MM.1S (cell line): ENCODE results near the gene CLNK.

ENCODE experiments used
- DNase-seq: peaks from one replicate; pipeline ENCODE4 v3.0.0-alpha.2; 2015
- H2AFZ ChIP-seq: fragments of 300-600 bp; sonication (generic); 2 replicates; pipeline ENCODE4 v1.6.0; 2016; ENCODE audit warnings: antibody characterized with exemption, low read length
- H3F3A ChIP-seq: fragments of 300-600 bp; sonication (generic); 2 replicates; pipeline ENCODE4 v1.6.1; 2016; ENCODE audit warnings: mild to moderate bottlenecking, antibody characterized with exemption, low read length, moderate library complexity, mixed read lengths; ENCODE audit not compliant: insufficient read depth
- H3K27ac ChIP-seq: fragments of 300-600 bp; sonication (generic); 2 replicates; pipeline ENCODE4 v1.5.1; 2016; ENCODE audit warnings: mild to moderate bottlenecking, low read length
- H3K27me3 ChIP-seq: fragments of 300-600 bp; sonication (generic); replicated peaks from 2 replicates; pipeline ENCODE4 v1.6.0; 2016; ENCODE audit warnings: low read length; ENCODE audit not compliant: insufficient read depth
- H3K36me3 ChIP-seq: fragments of 300-600 bp; sonication (generic); replicated peaks from 2 replicates; pipeline ENCODE4 v1.6.1; 2016; ENCODE audit warnings: mild to moderate bottlenecking, low read length, mixed read lengths; ENCODE audit not compliant: insufficient read depth
- H3K4me1 ChIP-seq: fragments of 300-600 bp; sonication (generic); 2 replicates; pipeline ENCODE4 v1.6.1; 2016; ENCODE audit warnings: low read length, mixed read lengths
- H3K4me2 ChIP-seq: fragments of 300-600 bp; sonication (generic); 2 replicates; pipeline ENCODE4 v1.6.0; 2016; ENCODE audit warnings: low read depth, low read length
- H3K4me3 ChIP-seq: fragments of 300-600 bp; sonication (generic); 2 replicates; pipeline ENCODE4 v1.5.1; 2016; ENCODE audit warnings: low read length, mixed read lengths
- H3K79me2 ChIP-seq: fragments of 300-600 bp; sonication (generic); 2 replicates; pipeline ENCODE4 v1.6.1; 2016; ENCODE audit warnings: mixed run types, low read length, mixed read lengths
- H3K9ac ChIP-seq: fragments of 300-600 bp; sonication (generic); 2 replicates; pipeline ENCODE4 v1.6.1; 2016; ENCODE audit warnings: low read length, mixed read lengths
- H3K9me2 ChIP-seq: fragments of 300-600 bp; sonication (generic); replicated peaks from 2 replicates; pipeline ENCODE4 v1.6.1; 2016; ENCODE audit warnings: mild to moderate bottlenecking, low read length, mixed read lengths; ENCODE audit not compliant: insufficient read depth
- H3K9me3 ChIP-seq: fragments of 300-600 bp; sonication (generic); replicated peaks from 2 replicates; pipeline ENCODE4 v1.6.1; 2016; ENCODE audit warnings: mild to moderate bottlenecking, low read length, mixed read lengths; ENCODE audit not compliant: insufficient read depth
- H4K20me1 ChIP-seq: fragments of 300-600 bp; sonication (generic); 2 replicates; pipeline ENCODE4 v1.6.1; 2016; ENCODE audit warnings: mild to moderate bottlenecking, low read length, moderate library complexity, mixed read lengths; ENCODE audit not compliant: insufficient read depth
- CTCF ChIP-seq: fragments of 300-600 bp; sonication (generic); IDR thresholded peaks from 2 replicates; pipeline ENCODE4 v1.5.1; 2016; ENCODE audit warnings: antibody characterized with exemption, low read length, mixed read lengths
- EZH2 ChIP-seq: fragments of 300-600 bp; sonication (generic); optimal IDR thresholded peaks from 2 replicates; pipeline ENCODE3; 2017; ENCODE audit warnings: low read depth, mild to moderate bottlenecking, antibody characterized with exemption, low read length, mixed read lengths
- EZH2phosphoT487 ChIP-seq: fragments of 300-600 bp; sonication (generic); IDR thresholded peaks from 2 replicates; pipeline ENCODE4 v1.6.1; 2018; ENCODE audit warnings: antibody characterized with exemption, low read length

The CLNK gene

GRCh38 chr4:10582059-10582686 is 102.4 kb downstream of the CLNK start:
- peaks cover 15% of the 10 kb centered on the region for H3F3A ChIP-seq
- no peak overlapping the region for H3K27ac ChIP-seq
- no peak overlapping the region for H2AFZ ChIP-seq
- H3K4me2 ChIP-seq = no peak overlapping the region
- TF ChIP-seq EZH2phosphoT487 = no peak
- TF ChIP-seq CTCF = peak; percentile 85
- TF ChIP-seq EZH2 = no peak
- H3K79me2 ChIP-seq = no peaks in the 10 kb centered on the region
- peaks cover 13% of the 10 kb centered on the region for H3K4me1 ChIP-seq
- peak; percentile 37 for DNase-seq
- no peaks in the 10 kb centered on the region for H4K20me1 ChIP-seq
- no peaks in the 10 kb centered on the region for H3K36me3 ChIP-seq
- no peaks in the 10 kb centered on the region for H3K27me3 ChIP-seq
- no peaks in the 10 kb centered on the region for H3K9me3 ChIP-seq
- no peaks in the 10 kb centered on the region for H3K9me2 ChIP-seq
- H3K9ac ChIP-seq = no peak overlapping the region
- H3K4me3 ChIP-seq = no peak overlapping the region

- H2AFZ ChIP-seq = no peak overlapping the region
- TF ChIP-seq EZH2 (no peak), EZH2phosphoT487 (no peak), CTCF (no peak)
Observed at GRCh38 chr4:10581022-10581421, 103.5 kb downstream of the CLNK start.

GRCh38 chr4:10579648-10580047 is 104.9 kb downstream of the CLNK start:
- Histone ChIP-seq H3F3A (peaks cover 22% of the 10 kb centered on the region), H3K9me2 (no peaks in the 10 kb centered on the region), H3K36me3 (no peaks in the 10 kb centered on the region), H4K20me1 (no peaks in the 10 kb centered on the region), H3K79me2 (no peaks in the 10 kb centered on the region), H3K9ac (no peak overlapping the region), H3K4me3 (no peak overlapping the region), H3K4me2 (no peak overlapping the region), H3K27ac (no peak overlapping the region), H3K27me3 (no peaks in the 10 kb centered on the region), H3K9me3 (no peaks in the 10 kb centered on the region), H2AFZ (no peak overlapping the region), H3K4me1 (peaks cover 27% of the 10 kb centered on the region)
- no peak for DNase-seq
- no peak for TF ChIP-seq EZH2
- no peak for TF ChIP-seq CTCF
- no peak for TF ChIP-seq EZH2phosphoT487

More at GRCh38 chr4:10581022-10581421, 103.5 kb downstream of the CLNK start:
- Histone ChIP-seq H3K4me2 (no peak overlapping the region), H3K4me1 (peaks cover 24% of the 10 kb centered on the region), H3K79me2 (no peaks in the 10 kb centered on the region), H3K9me3 (no peaks in the 10 kb centered on the region), H3K9me2 (no peaks in the 10 kb centered on the region), H4K20me1 (no peaks in the 10 kb centered on the region), H3K27me3 (no peaks in the 10 kb centered on the region), H3K9ac (no peak overlapping the region), H3F3A (peaks cover 22% of the 10 kb centered on the region), H3K36me3 (no peaks in the 10 kb centered on the region), H3K4me3 (no peak overlapping the region), H3K27ac (no peak overlapping the region)
- DNase-seq = no peak
